Endodermal cell (in vitro differentiated cells): Measurements from ENCODE around the gene OCA2. TPM values are rescaled to one million over a fixed set of nuclear protein-coding genes. Genes with fewer than 3 reads are reported as not detected.
"Not testable (repeated sequence)": the region's sequence is repeated elsewhere in the genome, so short reads cannot be mapped to it uniquely, and the experiment has no call there.

Experiments
- DNase-seq: peaks from one replicate; pipeline ENCODE4 v3.0.0-alpha.2; 2017
- H3K27ac ChIP-seq: 2 replicates; pipeline ENCODE4 v1.5.1; 2013; ENCODE audit warnings: mild to moderate bottlenecking, low read depth, low read length, moderate library complexity
- H3K27me3 ChIP-seq: 2 replicates; pipeline ENCODE4 v1.6.1; 2013; ENCODE audit warnings: mild to moderate bottlenecking, low read length, moderate library complexity; ENCODE audit not compliant: insufficient read depth, control insufficient read depth, poor library complexity, severe bottlenecking
- H3K36me3 ChIP-seq: 2 replicates; pipeline ENCODE4 v1.7.0; 2013; ENCODE audit warnings: mild to moderate bottlenecking, low read length, moderate library complexity; ENCODE audit not compliant: control insufficient read depth, insufficient read depth
- H3K4me1 ChIP-seq: one replicate; pipeline ENCODE4 v1.7.0; 2013; ENCODE audit warnings: low read length; ENCODE audit not compliant: control insufficient read depth, insufficient read depth
- H3K4me3 ChIP-seq: 2 replicates; pipeline ENCODE4 v1.5.1; 2013; ENCODE audit warnings: mild to moderate bottlenecking, low read length, moderate library complexity
- H3K9ac ChIP-seq: 2 replicates; pipeline ENCODE4 v1.6.1; 2013; ENCODE audit warnings: mild to moderate bottlenecking, low read length, moderate library complexity; ENCODE audit not compliant: poor library complexity, severe bottlenecking; ENCODE audit errors: extremely low read depth
- H3K9me3 ChIP-seq: 2 replicates; pipeline ENCODE4 v1.6.1; 2013; ENCODE audit warnings: mild to moderate bottlenecking, low read length, moderate library complexity; ENCODE audit not compliant: control insufficient read depth
- H3K27ac Mint-ChIP-seq: 2 replicates; pipeline ENCODE4 v1.8.0; 2020; ENCODE audit warnings: mixed read lengths
- H3K27me3 Mint-ChIP-seq: 2 replicates; pipeline ENCODE4 v1.8.0; 2021; ENCODE audit warnings: mild to moderate bottlenecking, mixed read lengths; ENCODE audit not compliant: insufficient read depth
- H3K36me3 Mint-ChIP-seq: 2 replicates; pipeline ENCODE4 v1.8.0; 2020; ENCODE audit warnings: low read depth, mixed read lengths
- H3K4me1 Mint-ChIP-seq: 2 replicates; pipeline ENCODE4 v1.8.0; 2020; ENCODE audit warnings: mixed read lengths
- H3K4me3 Mint-ChIP-seq: 2 replicates; pipeline ENCODE4 v1.8.0; 2020; ENCODE audit warnings: mild to moderate bottlenecking, moderate library complexity, mixed read lengths
- H3K9me3 Mint-ChIP-seq: 2 replicates; pipeline ENCODE4 v1.8.0; 2020; ENCODE audit warnings: mild to moderate bottlenecking, mixed read lengths
- WGBS, 2 experiments: methylation state at CpG; one replicate each; pipeline versions ENCODE4 v1.1.5 to v1.1.7; 2013; ENCODE audit warnings: missing lambda C conversion rate in 2 of 2, mixed read lengths in 1 of 2; ENCODE audit not compliant: insufficient coverage in 1 of 2, insufficient read length in 1 of 2; 5-methylcytosine and 5-hydroxymethylcytosine counted together
- total RNA-seq, 2 donors: library from RNA; stranded (reverse); fragmentation: NEBNext Ultra II Directional in 1 of 2; extraction: Animal tissue kit (Norgen Biotek cat#: 25700) in 1 of 2; gene quantifications; 2 replicates in 1 of 2; 3 replicates in 1 of 2; pipeline ENCODE4 v1.2.1, GENCODE V29; 2021
- TF ChIP-seq, protein P1 (sequence below): fragments of 200-600 bp; sonication (generic); conservative IDR thresholded peaks from 2 replicates; pipeline ENCODE4 v1.5.0; 2021; ENCODE audit warnings: antibody characterized with exemption, mild to moderate bottlenecking

Gene OCA2
- total RNA-seq, 2 donors from 2014 or later = 0.29 to 0.84 TPM

DNA sequence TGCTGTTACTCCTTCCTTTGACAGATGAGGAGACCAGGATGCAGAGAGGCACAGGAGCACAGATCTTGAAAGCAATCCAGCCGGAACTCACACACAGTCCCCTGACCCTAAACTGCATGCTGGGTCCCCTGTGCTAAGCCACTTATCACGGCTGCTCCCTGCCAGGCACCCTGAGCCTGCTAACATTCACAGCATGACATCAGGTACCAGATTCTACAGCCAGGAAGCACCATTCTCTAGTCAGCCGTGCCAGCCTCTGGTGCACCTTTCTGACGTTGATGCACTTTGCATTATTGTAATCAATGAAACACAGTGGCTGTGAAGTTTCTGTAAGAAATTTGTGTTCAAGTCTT lies 247.3 kb downstream of the OCA2 start:
- H3K27ac Mint-ChIP-seq = no peak overlapping the region
- H3K36me3 Mint-ChIP-seq = no peaks in the 10 kb centered on the region
- no peak overlapping the region for H3K4me3 Mint-ChIP-seq
- H3K4me1 Mint-ChIP-seq = no peaks in the 10 kb centered on the region
- H3K4me3 ChIP-seq = no peak overlapping the region
- H3K9me3 Mint-ChIP-seq = no peaks in the 10 kb centered on the region
- H3K9me3 ChIP-seq = no peaks in the 10 kb centered on the region
- TF ChIP-seq, protein P1, sequence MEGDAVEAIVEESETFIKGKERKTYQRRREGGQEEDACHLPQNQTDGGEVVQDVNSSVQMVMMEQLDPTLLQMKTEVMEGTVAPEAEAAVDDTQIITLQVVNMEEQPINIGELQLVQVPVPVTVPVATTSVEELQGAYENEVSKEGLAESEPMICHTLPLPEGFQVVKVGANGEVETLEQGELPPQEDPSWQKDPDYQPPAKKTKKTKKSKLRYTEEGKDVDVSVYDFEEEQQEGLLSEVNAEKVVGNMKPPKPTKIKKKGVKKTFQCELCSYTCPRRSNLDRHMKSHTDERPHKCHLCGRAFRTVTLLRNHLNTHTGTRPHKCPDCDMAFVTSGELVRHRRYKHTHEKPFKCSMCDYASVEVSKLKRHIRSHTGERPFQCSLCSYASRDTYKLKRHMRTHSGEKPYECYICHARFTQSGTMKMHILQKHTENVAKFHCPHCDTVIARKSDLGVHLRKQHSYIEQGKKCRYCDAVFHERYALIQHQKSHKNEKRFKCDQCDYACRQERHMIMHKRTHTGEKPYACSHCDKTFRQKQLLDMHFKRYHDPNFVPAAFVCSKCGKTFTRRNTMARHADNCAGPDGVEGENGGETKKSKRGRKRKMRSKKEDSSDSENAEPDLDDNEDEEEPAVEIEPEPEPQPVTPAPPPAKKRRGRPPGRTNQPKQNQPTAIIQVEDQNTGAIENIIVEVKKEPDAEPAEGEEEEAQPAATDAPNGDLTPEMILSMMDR = no peak
- H3K4me1 ChIP-seq = no peaks in the 10 kb centered on the region
- H3K27ac ChIP-seq = no peak overlapping the region
- H3K36me3 ChIP-seq = no peaks in the 10 kb centered on the region
- H3K27me3 ChIP-seq = no peaks in the 10 kb centered on the region
- H3K9ac ChIP-seq = no peak overlapping the region
- no peak for DNase-seq
- WGBS, 2 experiments = 69 to 77% methylated on average over 4 of the region's 4 CpGs
- peaks cover 4% of the 10 kb centered on the region for H3K27me3 Mint-ChIP-seq

DNA sequence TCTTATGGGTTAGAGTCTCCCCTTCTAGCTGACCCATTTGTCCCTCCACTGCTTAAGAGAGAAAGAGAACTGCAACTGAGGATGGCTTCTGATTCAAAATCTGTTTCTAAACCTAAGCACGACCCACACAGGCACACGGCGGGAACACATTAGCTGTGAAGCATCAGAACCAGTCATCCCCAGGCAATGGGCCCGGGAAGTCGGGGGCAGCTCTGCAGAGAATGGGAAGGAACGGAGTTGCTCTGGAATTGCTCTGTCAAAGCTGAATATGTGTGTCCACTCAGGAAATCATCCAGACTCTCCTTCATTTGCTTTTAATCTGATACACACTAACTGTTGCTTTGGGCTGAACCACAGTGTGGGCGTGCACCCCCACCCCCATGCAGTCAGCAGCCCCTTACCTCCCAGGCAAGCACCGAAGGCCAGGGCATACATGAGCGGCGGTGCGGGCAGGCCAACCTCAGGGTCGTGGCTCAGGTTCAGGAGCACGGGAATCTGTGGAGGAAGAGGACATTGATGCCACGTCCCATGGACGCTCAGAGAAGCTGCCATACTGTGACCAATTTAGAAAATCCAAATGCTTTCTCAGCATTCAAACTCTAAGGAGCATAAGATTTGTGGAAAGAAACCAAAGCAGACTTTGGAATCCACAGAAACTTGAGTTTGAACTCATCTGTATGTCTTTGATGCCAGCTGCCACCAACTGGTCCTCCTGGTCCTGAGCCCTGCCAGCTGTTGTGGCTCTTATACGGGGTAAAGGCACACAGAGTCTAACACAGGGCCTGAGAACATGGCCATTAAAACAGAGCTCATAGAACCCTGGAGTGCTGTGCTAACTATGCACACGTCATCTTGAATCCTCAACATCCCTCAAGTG lies 247.9 kb downstream of the OCA2 start:
- Mint-ChIP-seq H3K27ac (no peak overlapping the region), H3K4me1 (no peaks in the 10 kb centered on the region)

DNA sequence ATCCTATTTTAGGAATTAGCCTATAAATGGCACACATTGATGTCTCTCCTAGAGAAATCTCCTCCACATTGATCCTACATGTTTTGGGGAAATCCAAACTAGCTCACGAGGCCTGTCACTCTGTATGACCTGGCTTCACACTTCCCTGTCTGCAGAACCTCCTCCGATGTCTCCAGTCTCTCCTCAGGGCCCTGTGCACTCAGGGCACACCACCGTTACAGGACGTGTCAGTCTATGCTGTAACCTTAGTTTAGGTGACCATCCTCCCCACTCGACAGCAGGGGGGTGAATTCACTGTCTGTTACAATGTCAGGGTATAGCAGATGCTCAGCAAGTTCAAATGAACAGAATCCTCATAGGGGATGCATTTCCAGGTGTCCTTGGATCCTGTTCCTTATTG lies 249.1 kb downstream of the OCA2 start:
- no peak overlapping the region for H3K4me3 Mint-ChIP-seq
- no peaks in the 10 kb centered on the region for H3K9me3 ChIP-seq
- no peaks in the 10 kb centered on the region for H3K4me1 ChIP-seq
- no peak overlapping the region for H3K27ac ChIP-seq
- peaks cover 4% of the 10 kb centered on the region for H3K27me3 Mint-ChIP-seq
- no peaks in the 10 kb centered on the region for H3K4me1 Mint-ChIP-seq
- TF ChIP-seq, protein P1 = no peak
- H3K9ac ChIP-seq = no peak overlapping the region
- H3K27me3 ChIP-seq = no peaks in the 10 kb centered on the region
- H3K9me3 Mint-ChIP-seq = no peaks in the 10 kb centered on the region
- no peaks in the 10 kb centered on the region for H3K36me3 ChIP-seq
- no peaks in the 10 kb centered on the region for H3K36me3 Mint-ChIP-seq
- WGBS, 2 experiments = 85 to 94% methylated on average over 5 of the region's 5 CpGs
- H3K27ac Mint-ChIP-seq = no peak overlapping the region
- DNase-seq = no peak
- no peak overlapping the region for H3K4me3 ChIP-seq

More for the DNA sequence above, 247.9 kb downstream of the OCA2 start:
- H3K27me3 ChIP-seq = no peaks in the 10 kb centered on the region
- no peak overlapping the region for H3K27ac ChIP-seq
- no peaks in the 10 kb centered on the region for H3K4me1 ChIP-seq
- peaks cover 4% of the 10 kb centered on the region for H3K27me3 Mint-ChIP-seq
- H3K4me3 Mint-ChIP-seq = no peak overlapping the region
- no peaks in the 10 kb centered on the region for H3K36me3 ChIP-seq
- H3K9me3 ChIP-seq = no peaks in the 10 kb centered on the region
- no peak overlapping the region for H3K9ac ChIP-seq
- no peaks in the 10 kb centered on the region for H3K9me3 Mint-ChIP-seq
- no peaks in the 10 kb centered on the region for H3K36me3 Mint-ChIP-seq
- DNase-seq = no peak
- TF ChIP-seq, protein P1 = no peak
- 94 to 95% methylated on average over 14 to 17 of the region's 17 CpGs for WGBS, 2 experiments
- no peak overlapping the region for H3K4me3 ChIP-seq

DNA sequence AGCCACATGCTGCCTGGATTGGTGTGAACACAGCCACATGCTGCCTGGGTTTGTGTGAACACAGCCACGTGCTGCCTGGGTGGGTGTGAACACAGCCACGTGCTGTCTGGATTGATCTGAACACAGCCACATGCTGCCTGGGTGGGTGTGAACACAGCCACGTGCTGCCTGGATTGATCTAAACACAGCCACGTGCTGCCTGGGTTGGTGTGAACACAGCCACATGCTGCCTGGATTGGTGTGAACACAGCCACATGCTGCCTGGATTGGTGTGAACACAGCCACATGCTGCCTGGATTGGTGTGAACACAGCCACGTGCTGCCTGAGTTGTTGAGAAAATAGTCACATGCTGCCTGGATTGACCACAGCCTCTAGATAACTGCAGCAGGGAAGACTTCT lies 250.2 kb downstream of the OCA2 start:
- H3K4me1 ChIP-seq, H3K27ac ChIP-seq, H3K9me3 ChIP-seq, H3K27ac Mint-ChIP-seq, H3K4me1 Mint-ChIP-seq, H3K4me3 Mint-ChIP-seq, H3K4me3 ChIP-seq, H3K9me3 Mint-ChIP-seq, H3K27me3 Mint-ChIP-seq, H3K9ac ChIP-seq, H3K36me3 ChIP-seq, H3K36me3 Mint-ChIP-seq, H3K27me3 ChIP-seq, DNase-seq: not testable (repeated sequence)
- WGBS, 2 experiments = 76 to 90% methylated on average over 3 to 5 of the region's 5 CpGs
